C4-2B (cell line): ENCODE data around the gene F2.

Experiments
- ZFX ChIP-seq: fragments of 450-650 bp; IDR thresholded peaks from 2 replicates; pipeline ENCODE4 v1.6.1; 2017
- TF ChIP-seq, protein P1 (sequence below): fragments of 450-650 bp; conservative IDR thresholded peaks from 2 replicates; pipeline ENCODE4 v1.5.1; 2017; ENCODE audit warnings: mild to moderate bottlenecking

DNA sequence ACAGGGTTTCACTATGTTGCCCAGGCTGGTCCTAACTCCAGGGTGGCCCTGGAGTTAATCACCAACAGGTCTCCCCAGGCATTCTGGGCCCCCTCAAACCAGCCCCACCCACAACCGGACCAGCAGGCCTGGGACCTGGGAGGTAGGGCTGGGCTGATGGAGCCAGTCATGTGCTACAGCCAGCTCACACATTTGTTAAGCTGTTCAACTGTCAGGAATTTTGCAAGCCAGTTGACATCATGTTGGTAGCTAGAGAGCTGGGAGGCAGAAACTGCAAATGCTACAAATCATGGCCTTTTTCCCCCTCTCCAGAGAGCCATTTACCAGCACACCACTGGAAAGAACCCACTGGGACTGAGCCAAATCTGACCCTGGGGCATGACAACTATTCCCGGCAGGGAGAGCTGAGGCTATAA, 25.4 kb upstream of the F2 start:
- TF ChIP-seq, protein P1, sequence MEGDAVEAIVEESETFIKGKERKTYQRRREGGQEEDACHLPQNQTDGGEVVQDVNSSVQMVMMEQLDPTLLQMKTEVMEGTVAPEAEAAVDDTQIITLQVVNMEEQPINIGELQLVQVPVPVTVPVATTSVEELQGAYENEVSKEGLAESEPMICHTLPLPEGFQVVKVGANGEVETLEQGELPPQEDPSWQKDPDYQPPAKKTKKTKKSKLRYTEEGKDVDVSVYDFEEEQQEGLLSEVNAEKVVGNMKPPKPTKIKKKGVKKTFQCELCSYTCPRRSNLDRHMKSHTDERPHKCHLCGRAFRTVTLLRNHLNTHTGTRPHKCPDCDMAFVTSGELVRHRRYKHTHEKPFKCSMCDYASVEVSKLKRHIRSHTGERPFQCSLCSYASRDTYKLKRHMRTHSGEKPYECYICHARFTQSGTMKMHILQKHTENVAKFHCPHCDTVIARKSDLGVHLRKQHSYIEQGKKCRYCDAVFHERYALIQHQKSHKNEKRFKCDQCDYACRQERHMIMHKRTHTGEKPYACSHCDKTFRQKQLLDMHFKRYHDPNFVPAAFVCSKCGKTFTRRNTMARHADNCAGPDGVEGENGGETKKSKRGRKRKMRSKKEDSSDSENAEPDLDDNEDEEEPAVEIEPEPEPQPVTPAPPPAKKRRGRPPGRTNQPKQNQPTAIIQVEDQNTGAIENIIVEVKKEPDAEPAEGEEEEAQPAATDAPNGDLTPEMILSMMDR: no peak
- TF ChIP-seq ZFX: no peak
